Gastrocnemius medialis (tissue), 4 donors: ENCODE results near the gene GPBAR1.

Experiments
- POLR2A ChIP-seq, 2 donors: fragments of 450-650 bp; IDR thresholded peaks; one replicate each; pipeline ENCODE4 v1.6.1; 2017; ENCODE audit warnings: antibody characterized with exemption in 2 of 2, mild to moderate bottlenecking in 2 of 2, moderate library complexity in 2 of 2
- TF ChIP-seq, protein P1 (sequence below), 5 experiments: fragments of 450-650 bp in 3 of 5; fragments of 200-600 bp in 2 of 5; sonication (generic) in 2 of 5; IDR thresholded peaks in 4 of 5; conservative IDR thresholded peaks in 1 of 5; 1 replicate in 4 of 5; 2 replicates in 1 of 5; pipeline ENCODE4 v1.5.1; 2016 to 2019; ENCODE audit warnings: antibody characterized with exemption in 5 of 5, mild to moderate bottlenecking in 3 of 5, moderate library complexity in 3 of 5

- no peak for TF ChIP-seq POLR2A (IDR thresholded peaks at IDR 0.05)
- TF ChIP-seq, protein P1, sequence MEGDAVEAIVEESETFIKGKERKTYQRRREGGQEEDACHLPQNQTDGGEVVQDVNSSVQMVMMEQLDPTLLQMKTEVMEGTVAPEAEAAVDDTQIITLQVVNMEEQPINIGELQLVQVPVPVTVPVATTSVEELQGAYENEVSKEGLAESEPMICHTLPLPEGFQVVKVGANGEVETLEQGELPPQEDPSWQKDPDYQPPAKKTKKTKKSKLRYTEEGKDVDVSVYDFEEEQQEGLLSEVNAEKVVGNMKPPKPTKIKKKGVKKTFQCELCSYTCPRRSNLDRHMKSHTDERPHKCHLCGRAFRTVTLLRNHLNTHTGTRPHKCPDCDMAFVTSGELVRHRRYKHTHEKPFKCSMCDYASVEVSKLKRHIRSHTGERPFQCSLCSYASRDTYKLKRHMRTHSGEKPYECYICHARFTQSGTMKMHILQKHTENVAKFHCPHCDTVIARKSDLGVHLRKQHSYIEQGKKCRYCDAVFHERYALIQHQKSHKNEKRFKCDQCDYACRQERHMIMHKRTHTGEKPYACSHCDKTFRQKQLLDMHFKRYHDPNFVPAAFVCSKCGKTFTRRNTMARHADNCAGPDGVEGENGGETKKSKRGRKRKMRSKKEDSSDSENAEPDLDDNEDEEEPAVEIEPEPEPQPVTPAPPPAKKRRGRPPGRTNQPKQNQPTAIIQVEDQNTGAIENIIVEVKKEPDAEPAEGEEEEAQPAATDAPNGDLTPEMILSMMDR (IDR thresholded peaks at IDR 0.05 in 4 of 5, conservative IDR thresholded peaks at IDR 0.05 in 1 of 5), result no peak
Measured at GRCh38 chr2:218265626-218266025, 4.8 kb downstream of the GPBAR1 start.
